ENCODE data around the gene CACNG5. TPM values are rescaled to one million over a fixed set of nuclear protein-coding genes. Genes with fewer than 3 reads are reported as not detected.

Gene CACNG5
- total and polyA plus RNA-seq, 12 donors, result not detected

DNA sequence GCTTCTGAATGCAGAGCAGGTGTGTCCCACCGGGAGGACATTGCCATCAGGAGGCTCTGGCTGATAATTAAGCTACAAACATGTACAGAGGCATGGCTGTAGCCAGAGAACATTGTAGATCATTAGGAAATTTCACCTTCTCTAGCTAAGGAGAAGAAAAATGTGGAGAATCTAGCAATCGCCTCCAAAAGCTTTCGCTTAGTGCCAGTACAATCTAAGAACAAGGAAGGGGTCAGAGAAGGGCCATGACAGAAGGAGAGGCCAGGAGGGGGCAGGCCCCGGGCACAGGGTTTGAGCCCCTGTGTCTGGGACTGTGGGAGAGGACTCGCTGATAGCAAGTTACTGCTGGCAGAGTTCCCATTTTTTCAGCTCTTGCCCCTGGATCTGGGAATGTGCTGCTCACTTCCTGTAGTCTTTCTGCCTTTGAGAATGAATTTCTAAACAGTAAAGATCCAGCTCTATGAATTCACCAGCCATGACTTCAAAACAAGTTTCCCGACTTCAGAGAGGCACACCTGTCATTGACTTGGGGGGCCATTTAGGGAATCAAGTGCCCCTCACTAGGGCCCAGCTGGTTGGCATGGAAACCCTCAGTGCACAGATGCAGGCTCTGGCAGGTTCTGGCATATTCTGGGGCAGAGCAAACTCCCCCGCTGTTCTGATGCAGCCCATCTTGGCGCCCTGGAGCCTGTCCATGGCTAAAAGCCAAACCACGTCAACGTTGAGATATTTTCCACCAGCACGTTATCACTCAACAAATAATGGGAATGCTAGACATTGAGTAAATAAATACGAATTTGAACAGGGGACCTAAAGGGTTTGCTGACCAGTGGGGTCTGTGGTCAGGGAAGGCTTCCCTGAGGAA is 70.1 kb downstream of the CACNG5 start:
- no peak for TF ChIP-seq CTCF (IDR thresholded peaks at IDR 0.05)
- Histone ChIP-seq H3K4me3 (no peak overlapping the region), H3K4me1 (peaks cover 0 to 11% (median 9%) of the 10 kb centered on the region in 9 donors), H3K9me3 (no peaks in the 10 kb centered on the region), H3K36me3 (no peaks in the 10 kb centered on the region), H3K27me3 (peaks cover 0 to 20% (median under 1%) of the 10 kb centered on the region in 7 donors), H3K27ac (peak overlapping the region in 1 of 10 donors; percentile 8)
- intact Hi-C loops (cut with DNase I), result loop anchor here in 9 of 10 donors (5.0 to 10.0 kb wide), 6 partner anchors 168 to 710 kb away; partner anchors contain the start of gene CEP112 (in 1 of the 9)
- ATAC-seq (peak in 7 of 8 donors; percentile 52 to 78 (median 61)), DNase-seq (peak in 1 of 2 donors; percentile 28)
- WGBS, 2 donors, result 21 to 25% methylated on average over 12 of the region's 12 CpGs

DNA sequence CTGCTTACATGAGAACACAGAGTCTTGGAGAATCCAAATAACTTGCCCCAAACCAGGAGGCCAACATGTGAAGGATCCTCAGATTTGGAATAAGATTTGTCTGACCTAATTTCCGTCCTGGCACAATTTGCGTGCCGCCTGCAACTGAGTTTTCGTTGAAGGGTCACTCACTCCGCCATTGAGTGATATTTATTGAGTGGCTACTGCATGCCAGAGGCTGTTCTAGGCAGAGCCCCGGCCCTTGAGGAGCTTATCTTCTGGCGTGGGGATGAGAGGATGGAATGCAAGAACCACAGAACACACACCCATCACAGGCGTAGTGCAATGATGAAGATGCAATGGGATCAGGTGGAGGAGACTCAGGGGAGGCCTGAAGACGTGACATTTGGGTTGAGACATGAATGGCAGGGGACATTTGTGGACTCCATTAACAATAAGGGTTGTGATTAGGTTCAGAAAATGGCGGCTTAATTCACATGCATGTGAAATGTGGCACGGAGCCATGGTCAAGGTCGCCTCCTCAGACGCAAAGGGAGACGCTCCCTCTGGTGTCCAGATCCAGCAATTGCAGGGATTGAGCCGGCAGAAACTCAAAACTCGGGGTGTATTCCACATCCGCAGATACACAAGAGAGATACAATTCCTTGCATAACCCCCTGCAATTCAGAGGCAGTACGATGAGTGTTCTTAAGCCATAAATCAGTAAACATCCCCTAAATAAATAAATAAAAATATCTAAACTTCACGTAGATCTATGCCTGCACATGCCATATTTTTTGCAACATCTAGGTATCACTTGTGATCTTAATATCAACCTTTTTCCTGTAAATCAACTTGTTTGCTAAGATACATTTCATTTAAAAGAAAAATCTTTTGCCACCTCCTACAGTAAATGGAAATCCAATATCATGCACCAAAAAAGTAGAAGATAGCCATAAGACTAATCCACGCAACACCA is 71.7 kb downstream of the CACNG5 start:
- peaks cover 0 to 16% (median 0%) of the 10 kb centered on the region in 7 donors for H3K27me3 ChIP-seq
- no peak overlapping the region for H3K27ac ChIP-seq
- intact Hi-C loops (cut with DNase I), result loop anchor here (1.0 to 10.0 kb wide), 8 partner anchors 169 to 712 kb away; partner anchors contain the start of gene CEP112 (in 1 of the 10)
- no peaks in the 10 kb centered on the region for H3K36me3 ChIP-seq
- DNase-seq, result peak; percentile 69 to 78
- ATAC-seq, result peak in 4 of 8 donors; percentile 43 to 57 (median 54)
- H3K4me3 ChIP-seq, result no peak overlapping the region
- WGBS, 2 donors, result 46 to 47% methylated on average over 20 of the region's 20 CpGs
- H3K9me3 ChIP-seq, result no peaks in the 10 kb centered on the region
- TF ChIP-seq CTCF (IDR thresholded peaks at IDR 0.05), result peak; percentile 75 to 92 (median 87)
- H3K4me1 ChIP-seq, result peaks cover 0 to 11% (median 9%) of the 10 kb centered on the region in 9 donors

GRCh38 chr17:66909804-66910373 is 75.0 kb downstream of the CACNG5 start:
- no peak for TF ChIP-seq CTCF (IDR thresholded peaks at IDR 0.05)
- H3K4me3 ChIP-seq, result no peak overlapping the region
- ATAC-seq, result no peak
- H3K36me3 ChIP-seq, result no peaks in the 10 kb centered on the region
- no peak for DNase-seq
- H3K27me3 ChIP-seq, result peaks cover 0 to 25% (median 6%) of the 10 kb centered on the region in 7 donors
- 80 to 87% methylated on average over 8 of the region's 8 CpGs for WGBS, 2 donors
- H3K4me1 ChIP-seq, result peaks cover 0 to 8% (median 7%) of the 10 kb centered on the region in 9 donors
- intact Hi-C loops (cut with DNase I), result loop anchor here in 9 of 10 donors (5.0 to 10.0 kb wide), 6 partner anchors 173 to 715 kb away; partner anchors contain the start of gene CEP112 (in 1 of the 9)
- H3K27ac ChIP-seq, result no peak overlapping the region
- H3K9me3 ChIP-seq, result no peaks in the 10 kb centered on the region
